ENCODE data around the gene MROH7.

The MROH7 gene

GRCh38 chr1:54741531-54741930 is 99.9 kb downstream of the MROH7 start:
- no peaks in the 10 kb centered on the region for H3K27me3 ChIP-seq (ENCODE audit: insufficient read depth, low read length)
- WGBS (ENCODE audit: extremely low coverage, insufficient coverage, insufficient read length), result no CpG with 5 or more reads among the region's 4 CpGs

GRCh38 chr1:54742282-54742681 is 100.7 kb downstream of the MROH7 start:
- no peak overlapping the region for H3K23ac ChIP-seq (ENCODE audit: low read length)

More at GRCh38 chr1:54741531-54741930, 99.9 kb downstream of the MROH7 start:
- no peaks in the 10 kb centered on the region for H3K79me2 ChIP-seq (ENCODE audit: control insufficient read depth, insufficient read depth, low read length, poor library complexity)
- DNase-seq, result no peak
- H2BK5ac ChIP-seq (ENCODE audit: low read depth, low read length, poor library complexity), result no peak overlapping the region
- no peak overlapping the region for H2BK120ac ChIP-seq (ENCODE audit: insufficient read depth, low read length, poor library complexity)
- H3K18ac ChIP-seq (ENCODE audit: low read length), result no peak overlapping the region
- peaks cover 5% of the 10 kb centered on the region for H3K9me3 ChIP-seq (ENCODE audit: insufficient read depth, low read depth, low read length)
- H3K79me1 ChIP-seq (ENCODE audit: low read length), result no peaks in the 10 kb centered on the region
- H3K36me3 ChIP-seq (ENCODE audit: control insufficient read depth in 1 of 2, insufficient read depth in 2 of 2, low read length in 2 of 2), result peaks cover 36 to 53% of the 10 kb centered on the region in 2 experiments
- H3K4me3 ChIP-seq (ENCODE audit: low read depth, low read length), result no peak overlapping the region
- no peak overlapping the region for H3K4me2 ChIP-seq (ENCODE audit: low read length)
- no peak overlapping the region for H3K14ac ChIP-seq (ENCODE audit: low read length)
- no peak overlapping the region for H4K8ac ChIP-seq (ENCODE audit: low read depth, low read length)
- H2AK5ac ChIP-seq (ENCODE audit: low read length), result no peak overlapping the region
- H3K9ac ChIP-seq (ENCODE audit: low read length), result no peak overlapping the region
- H2AFZ ChIP-seq (ENCODE audit: insufficient read depth, low read length, poor library complexity), result no peak overlapping the region
- H3K27ac ChIP-seq (ENCODE audit: low read depth, low read length), result no peak overlapping the region
- H3K4me1 ChIP-seq (ENCODE audit: control insufficient read depth in 1 of 2, insufficient read depth in 2 of 2, low read length in 2 of 2), result no peaks in the 10 kb centered on the region
- H4K91ac ChIP-seq (ENCODE audit: low read depth, low read length), result no peak overlapping the region
- H3K4ac ChIP-seq (ENCODE audit: low read depth, low read length), result no peak overlapping the region
- H3K23ac ChIP-seq (ENCODE audit: low read length), result no peak overlapping the region
- no peak overlapping the region for H2BK12ac ChIP-seq (ENCODE audit: low read length)
- no peak overlapping the region for H4K12ac ChIP-seq (ENCODE audit: low read depth, low read length)

GRCh38 chr1:54743416-54744226 is 102.0 kb downstream of the MROH7 start:
- H3K9me3 ChIP-seq (ENCODE audit: insufficient read depth, low read depth, low read length), result peaks cover 5% of the 10 kb centered on the region
- no peak overlapping the region for H4K8ac ChIP-seq (ENCODE audit: low read depth, low read length)
- no peaks in the 10 kb centered on the region for H3K4me1 ChIP-seq (ENCODE audit: control insufficient read depth in 1 of 2, insufficient read depth in 2 of 2, low read length in 2 of 2)
- no CpG with 5 or more reads among the region's 12 CpGs for WGBS (ENCODE audit: extremely low coverage, insufficient coverage, insufficient read length)
- H3K36me3 ChIP-seq (ENCODE audit: control insufficient read depth in 1 of 2, insufficient read depth in 2 of 2, low read length in 2 of 2), result peaks cover 18 to 34% of the 10 kb centered on the region in 2 experiments
- no peak for DNase-seq
- H3K9ac ChIP-seq (ENCODE audit: low read length), result no peak overlapping the region
- no peak overlapping the region for H2AK5ac ChIP-seq (ENCODE audit: low read length)
- H3K27me3 ChIP-seq (ENCODE audit: insufficient read depth, low read length), result no peaks in the 10 kb centered on the region
- H2BK12ac ChIP-seq (ENCODE audit: low read length), result no peak overlapping the region
- H3K18ac ChIP-seq (ENCODE audit: low read length), result no peak overlapping the region
- no peaks in the 10 kb centered on the region for H3K79me2 ChIP-seq (ENCODE audit: control insufficient read depth, insufficient read depth, low read length, poor library complexity)
- H3K14ac ChIP-seq (ENCODE audit: low read length), result no peak overlapping the region
- no peak overlapping the region for H3K4me3 ChIP-seq (ENCODE audit: low read depth, low read length)
- H2BK5ac ChIP-seq (ENCODE audit: low read depth, low read length, poor library complexity), result no peak overlapping the region
- no peak overlapping the region for H3K4me2 ChIP-seq (ENCODE audit: low read length)
- H3K79me1 ChIP-seq (ENCODE audit: low read length), result no peaks in the 10 kb centered on the region
- H2AFZ ChIP-seq (ENCODE audit: insufficient read depth, low read length, poor library complexity), result no peak overlapping the region
- no peak overlapping the region for H3K4ac ChIP-seq (ENCODE audit: low read depth, low read length)
- no peak overlapping the region for H4K12ac ChIP-seq (ENCODE audit: low read depth, low read length)
- H3K27ac ChIP-seq (ENCODE audit: low read depth, low read length), result no peak overlapping the region
- no peak overlapping the region for H3K23ac ChIP-seq (ENCODE audit: low read length)
- no peak overlapping the region for H2BK120ac ChIP-seq (ENCODE audit: insufficient read depth, low read length, poor library complexity)
- no peak overlapping the region for H4K91ac ChIP-seq (ENCODE audit: low read depth, low read length)

More at GRCh38 chr1:54742282-54742681, 100.7 kb downstream of the MROH7 start:
- Histone ChIP-seq H4K8ac (ENCODE audit: low read depth, low read length) (no peak overlapping the region), H3K79me2 (ENCODE audit: control insufficient read depth, insufficient read depth, low read length, poor library complexity) (no peaks in the 10 kb centered on the region), H3K4me2 (ENCODE audit: low read length) (no peak overlapping the region), H3K27ac (ENCODE audit: low read depth, low read length) (no peak overlapping the region), H4K12ac (ENCODE audit: low read depth, low read length) (no peak overlapping the region), H3K4me3 (ENCODE audit: low read depth, low read length) (no peak overlapping the region), H3K27me3 (ENCODE audit: insufficient read depth, low read length) (no peaks in the 10 kb centered on the region), H3K79me1 (ENCODE audit: low read length) (no peaks in the 10 kb centered on the region), H3K9me3 (ENCODE audit: insufficient read depth, low read depth, low read length) (peaks cover 5% of the 10 kb centered on the region), H2BK120ac (ENCODE audit: insufficient read depth, low read length, poor library complexity) (no peak overlapping the region), H3K36me3 (ENCODE audit: control insufficient read depth in 1 of 2, insufficient read depth in 2 of 2, low read length in 2 of 2) (peaks cover 30 to 45% of the 10 kb centered on the region in 2 experiments), H4K91ac (ENCODE audit: low read depth, low read length) (no peak overlapping the region), H3K9ac (ENCODE audit: low read length) (no peak overlapping the region), H2AK5ac (ENCODE audit: low read length) (no peak overlapping the region), H2AFZ (ENCODE audit: insufficient read depth, low read length, poor library complexity) (no peak overlapping the region), H2BK12ac (ENCODE audit: low read length) (no peak overlapping the region), H3K4ac (ENCODE audit: low read depth, low read length) (no peak overlapping the region), H3K18ac (ENCODE audit: low read length) (no peak overlapping the region), H3K14ac (ENCODE audit: low read length) (no peak overlapping the region), H2BK5ac (ENCODE audit: low read depth, low read length, poor library complexity) (no peak overlapping the region), H3K4me1 (ENCODE audit: control insufficient read depth in 1 of 2, insufficient read depth in 2 of 2, low read length in 2 of 2) (no peaks in the 10 kb centered on the region)
- no CpG with 5 or more reads among the region's 4 CpGs for WGBS (ENCODE audit: extremely low coverage, insufficient coverage, insufficient read length)
- no peak for DNase-seq

- Histone ChIP-seq H3K23ac (ENCODE audit: low read length) (no peak overlapping the region), H2AK5ac (ENCODE audit: low read length) (no peak overlapping the region), H3K27ac (ENCODE audit: low read depth, low read length) (no peak overlapping the region), H3K4me1 (ENCODE audit: control insufficient read depth in 1 of 2, insufficient read depth in 2 of 2, low read length in 2 of 2) (no peaks in the 10 kb centered on the region), H4K12ac (ENCODE audit: low read depth, low read length) (no peak overlapping the region), H4K8ac (ENCODE audit: low read depth, low read length) (no peak overlapping the region), H4K91ac (ENCODE audit: low read depth, low read length) (no peak overlapping the region), H3K18ac (ENCODE audit: low read length) (no peak overlapping the region), H3K4ac (ENCODE audit: low read depth, low read length) (no peak overlapping the region), H2AFZ (ENCODE audit: insufficient read depth, low read length, poor library complexity) (no peak overlapping the region), H3K4me2 (ENCODE audit: low read length) (no peak overlapping the region), H3K36me3 (ENCODE audit: control insufficient read depth in 1 of 2, insufficient read depth in 2 of 2, low read length in 2 of 2) (peaks cover 13 to 28% of the 10 kb centered on the region in 2 experiments), H2BK12ac (ENCODE audit: low read length) (no peak overlapping the region), H3K14ac (ENCODE audit: low read length) (no peak overlapping the region), H3K79me2 (ENCODE audit: control insufficient read depth, insufficient read depth, low read length, poor library complexity) (no peaks in the 10 kb centered on the region), H3K4me3 (ENCODE audit: low read depth, low read length) (no peak overlapping the region), H3K9ac (ENCODE audit: low read length) (no peak overlapping the region), H3K27me3 (ENCODE audit: insufficient read depth, low read length) (no peaks in the 10 kb centered on the region), H3K9me3 (ENCODE audit: insufficient read depth, low read depth, low read length) (peaks cover 5% of the 10 kb centered on the region), H3K79me1 (ENCODE audit: low read length) (no peaks in the 10 kb centered on the region), H2BK5ac (ENCODE audit: low read depth, low read length, poor library complexity) (no peak overlapping the region), H2BK120ac (ENCODE audit: insufficient read depth, low read length, poor library complexity) (no peak overlapping the region)
- no peak for DNase-seq
- WGBS (ENCODE audit: extremely low coverage, insufficient coverage, insufficient read length), result no CpG with 5 or more reads among the region's 3 CpGs
These were observed 103.1 kb downstream of the MROH7 start for GRCh38 chr1:54744696-54745095.

Measured in trophoblast cell (in vitro differentiated cells and primary cell).